KG1 (cell line): ENCODE measurements around the gene MYO1B.

Experiments used
- DNase-seq: peaks from one replicate; lab custom pipeline; 2025; lab: John Stamatoyannopoulos, UW

Gene MYO1B

GRCh38 chr2:191262436-191262835 lies 17.2 kb downstream of the MYO1B start:
- DNase-seq = no peak

- no peak for DNase-seq
Observed at GRCh38 chr2:191263050-191263449, 17.8 kb downstream of the MYO1B start.

- DNase-seq = no peak
Observed at GRCh38 chr2:191264647-191265081, 19.5 kb downstream of the MYO1B start.

- DNase-seq = no peak
Observed at GRCh38 chr2:191265311-191266170, 20.3 kb downstream of the MYO1B start.

GRCh38 chr2:191266201-191266600 lies 21.0 kb downstream of the MYO1B start:
- DNase-seq = no peak

GRCh38 chr2:191268596-191268995 lies 23.4 kb downstream of the MYO1B start:
- no peak for DNase-seq

- no peak for DNase-seq
Observed at GRCh38 chr2:191270306-191271161, 25.3 kb downstream of the MYO1B start.

GRCh38 chr2:191272064-191272463 lies 26.9 kb downstream of the MYO1B start:
- DNase-seq = no peak

- DNase-seq = peak; percentile 5
Observed at GRCh38 chr2:191274413-191274815, 29.2 kb downstream of the MYO1B start.

- no peak for DNase-seq
Observed at GRCh38 chr2:191276792-191277465, 31.7 kb downstream of the MYO1B start.

- no peak for DNase-seq
Observed at GRCh38 chr2:191280290-191280689, 35.1 kb downstream of the MYO1B start.

- no peak for DNase-seq
Observed at GRCh38 chr2:191280834-191281756, 35.9 kb downstream of the MYO1B start.

GRCh38 chr2:191285252-191285651 lies 40.0 kb downstream of the MYO1B start:
- no peak for DNase-seq

- no peak for DNase-seq
Observed at GRCh38 chr2:191287820-191288219, 42.6 kb downstream of the MYO1B start.

- no peak for DNase-seq
Observed at GRCh38 chr2:191289049-191289448, 43.8 kb downstream of the MYO1B start.

GRCh38 chr2:191291471-191291870 lies 46.3 kb downstream of the MYO1B start:
- no peak for DNase-seq

GRCh38 chr2:191292869-191293268 lies 47.7 kb downstream of the MYO1B start:
- no peak for DNase-seq

- no peak for DNase-seq
Observed at GRCh38 chr2:191295088-191295487, 49.9 kb downstream of the MYO1B start.

- DNase-seq = no peak
Observed at GRCh38 chr2:191296083-191297006, 51.1 kb downstream of the MYO1B start.

- no peak for DNase-seq
Observed at GRCh38 chr2:191297033-191297432, 51.8 kb downstream of the MYO1B start.
